CD4-positive, alpha-beta T cell treated with Interleukin-15 for 1 hour (primary cell): Measurements from ENCODE around the gene PRXL2B.

Experiments used
- DNase-seq: peaks from one replicate; pipeline ENCODE4 v3.0.0-alpha.2; 2020

PRXL2B gene

GRCh38 chr1:2602866-2603520 lies 16.4 kb downstream of the PRXL2B start:
- no peak for DNase-seq

- DNase-seq = no peak
Measured at GRCh38 chr1:2603521-2604155, 17.1 kb downstream of the PRXL2B start.

GRCh38 chr1:2604156-2604843 lies 17.7 kb downstream of the PRXL2B start:
- no peak for DNase-seq

- DNase-seq = no peak
Measured at GRCh38 chr1:2604844-2605508, 18.4 kb downstream of the PRXL2B start.

- DNase-seq = no peak
Measured at GRCh38 chr1:2605509-2606395, 19.2 kb downstream of the PRXL2B start.

- DNase-seq = no peak
Measured at GRCh38 chr1:2606396-2606880, 19.9 kb downstream of the PRXL2B start.

GRCh38 chr1:2606881-2607621 lies 20.5 kb downstream of the PRXL2B start:
- no peak for DNase-seq

GRCh38 chr1:2607641-2608091 lies 21.1 kb downstream of the PRXL2B start:
- no peak for DNase-seq

- DNase-seq = no peak
Measured at GRCh38 chr1:2609319-2610035, 22.9 kb downstream of the PRXL2B start.

GRCh38 chr1:2610036-2610959 lies 23.7 kb downstream of the PRXL2B start:
- no peak for DNase-seq

- no peak for DNase-seq
Measured at GRCh38 chr1:2611031-2611501, 24.5 kb downstream of the PRXL2B start.

- DNase-seq = no peak
Measured at GRCh38 chr1:2611621-2612437, 25.3 kb downstream of the PRXL2B start.

- DNase-seq = no peak
Measured at GRCh38 chr1:2612591-2613365, 26.2 kb downstream of the PRXL2B start.

GRCh38 chr1:2614145-2614544 lies 27.6 kb downstream of the PRXL2B start:
- no peak for DNase-seq

GRCh38 chr1:2617971-2618470 lies 31.4 kb downstream of the PRXL2B start:
- no peak for DNase-seq

GRCh38 chr1:2623571-2624337 lies 37.2 kb downstream of the PRXL2B start:
- no peak for DNase-seq
